ENCODE measurements around the gene MARK3.

- TF ChIP-seq, protein P1, sequence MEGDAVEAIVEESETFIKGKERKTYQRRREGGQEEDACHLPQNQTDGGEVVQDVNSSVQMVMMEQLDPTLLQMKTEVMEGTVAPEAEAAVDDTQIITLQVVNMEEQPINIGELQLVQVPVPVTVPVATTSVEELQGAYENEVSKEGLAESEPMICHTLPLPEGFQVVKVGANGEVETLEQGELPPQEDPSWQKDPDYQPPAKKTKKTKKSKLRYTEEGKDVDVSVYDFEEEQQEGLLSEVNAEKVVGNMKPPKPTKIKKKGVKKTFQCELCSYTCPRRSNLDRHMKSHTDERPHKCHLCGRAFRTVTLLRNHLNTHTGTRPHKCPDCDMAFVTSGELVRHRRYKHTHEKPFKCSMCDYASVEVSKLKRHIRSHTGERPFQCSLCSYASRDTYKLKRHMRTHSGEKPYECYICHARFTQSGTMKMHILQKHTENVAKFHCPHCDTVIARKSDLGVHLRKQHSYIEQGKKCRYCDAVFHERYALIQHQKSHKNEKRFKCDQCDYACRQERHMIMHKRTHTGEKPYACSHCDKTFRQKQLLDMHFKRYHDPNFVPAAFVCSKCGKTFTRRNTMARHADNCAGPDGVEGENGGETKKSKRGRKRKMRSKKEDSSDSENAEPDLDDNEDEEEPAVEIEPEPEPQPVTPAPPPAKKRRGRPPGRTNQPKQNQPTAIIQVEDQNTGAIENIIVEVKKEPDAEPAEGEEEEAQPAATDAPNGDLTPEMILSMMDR (IDR thresholded peaks at IDR 0.05), result no peak
- no peak for TF ChIP-seq POLR2A (IDR thresholded peaks at IDR 0.05)
Measured at GRCh38 chr14:103545219-103545914, 160.2 kb downstream of the MARK3 start.
